ENCODE data around the gene GRIK4. TPM values are rescaled to one million over a fixed set of nuclear protein-coding genes. Genes with fewer than 3 reads are reported as not detected.

The GRIK4 gene
- total and polyA plus RNA-seq, 2 experiments from 2014 or later: 0.28 to 0.45 TPM

- peaks cover 17% of the 10 kb centered on the region for H3K27me3 ChIP-seq
- no peak for DNase-seq (ENCODE audit: low read depth in 1 of 2, low spot score in 1 of 2)
- no peak overlapping the region for H3K27ac ChIP-seq
These were observed 100.0 kb downstream of the GRIK4 start for GRCh38 chr11:120611581-120611980.

GRCh38 chr11:120612513-120613263, 101.1 kb downstream of the GRIK4 start:
- H3K27ac ChIP-seq: no peak overlapping the region
- no peaks in the 10 kb centered on the region for H3K36me3 ChIP-seq
- H3K4me3 ChIP-seq: no peak overlapping the region
- no peak for TF ChIP-seq CTCF (IDR thresholded peaks at IDR 0.05; ENCODE audit: low read depth, low read length)
- H3K9me3 ChIP-seq (ENCODE audit: low read depth): no peaks in the 10 kb centered on the region
- H3K4me1 ChIP-seq (ENCODE audit: low read depth): no peaks in the 10 kb centered on the region
- peak in 1 of 2 donors; percentile 29 for DNase-seq (ENCODE audit: low read depth in 1 of 2, low spot score in 1 of 2)
- peaks cover 17% of the 10 kb centered on the region for H3K27me3 ChIP-seq

More at GRCh38 chr11:120611581-120611980, 100.0 kb downstream of the GRIK4 start:
- no peak for TF ChIP-seq CTCF (IDR thresholded peaks at IDR 0.05; ENCODE audit: low read depth, low read length)
- Histone ChIP-seq H3K36me3 (no peaks in the 10 kb centered on the region), H3K4me1 (ENCODE audit: low read depth) (no peaks in the 10 kb centered on the region), H3K4me3 (no peak overlapping the region), H3K9me3 (ENCODE audit: low read depth) (no peaks in the 10 kb centered on the region)

GRCh38 chr11:120613264-120614226, 102.0 kb downstream of the GRIK4 start:
- Histone ChIP-seq H3K9me3 (ENCODE audit: low read depth) (no peaks in the 10 kb centered on the region), H3K4me1 (ENCODE audit: low read depth) (no peaks in the 10 kb centered on the region), H3K36me3 (no peaks in the 10 kb centered on the region), H3K4me3 (no peak overlapping the region), H3K27ac (no peak overlapping the region), H3K27me3 (peaks cover 17% of the 10 kb centered on the region)
- no peak for TF ChIP-seq CTCF (IDR thresholded peaks at IDR 0.05; ENCODE audit: low read depth, low read length)
- no peak for DNase-seq (ENCODE audit: low read depth in 1 of 2, low spot score in 1 of 2)

GRCh38 chr11:120615391-120615790, 103.8 kb downstream of the GRIK4 start:
- no peaks in the 10 kb centered on the region for H3K36me3 ChIP-seq
- no peak for DNase-seq (ENCODE audit: low read depth in 1 of 2, low spot score in 1 of 2)
- H3K9me3 ChIP-seq (ENCODE audit: low read depth): no peaks in the 10 kb centered on the region
- H3K4me1 ChIP-seq (ENCODE audit: low read depth): no peaks in the 10 kb centered on the region
- peaks cover 13% of the 10 kb centered on the region for H3K27me3 ChIP-seq
- TF ChIP-seq CTCF (IDR thresholded peaks at IDR 0.05; ENCODE audit: low read depth, low read length): no peak
- no peak overlapping the region for H3K4me3 ChIP-seq
- H3K27ac ChIP-seq: no peak overlapping the region

- Histone ChIP-seq H3K36me3 (no peaks in the 10 kb centered on the region), H3K4me1 (ENCODE audit: low read depth) (no peaks in the 10 kb centered on the region), H3K27me3 (peaks cover under 1% of the 10 kb centered on the region), H3K4me3 (no peak overlapping the region), H3K27ac (no peak overlapping the region), H3K9me3 (ENCODE audit: low read depth) (no peaks in the 10 kb centered on the region)
- TF ChIP-seq CTCF (IDR thresholded peaks at IDR 0.05; ENCODE audit: low read depth, low read length): no peak
- DNase-seq (ENCODE audit: low read depth in 1 of 2, low spot score in 1 of 2): no peak
These were observed 106.9 kb downstream of the GRIK4 start for GRCh38 chr11:120618399-120618798.
